Measurements from ENCODE around the gene MACROD2.
A peak's percentile ranks its signal among the peaks of the same experiment; 100 is the strongest.

MACROD2 gene

DNA sequence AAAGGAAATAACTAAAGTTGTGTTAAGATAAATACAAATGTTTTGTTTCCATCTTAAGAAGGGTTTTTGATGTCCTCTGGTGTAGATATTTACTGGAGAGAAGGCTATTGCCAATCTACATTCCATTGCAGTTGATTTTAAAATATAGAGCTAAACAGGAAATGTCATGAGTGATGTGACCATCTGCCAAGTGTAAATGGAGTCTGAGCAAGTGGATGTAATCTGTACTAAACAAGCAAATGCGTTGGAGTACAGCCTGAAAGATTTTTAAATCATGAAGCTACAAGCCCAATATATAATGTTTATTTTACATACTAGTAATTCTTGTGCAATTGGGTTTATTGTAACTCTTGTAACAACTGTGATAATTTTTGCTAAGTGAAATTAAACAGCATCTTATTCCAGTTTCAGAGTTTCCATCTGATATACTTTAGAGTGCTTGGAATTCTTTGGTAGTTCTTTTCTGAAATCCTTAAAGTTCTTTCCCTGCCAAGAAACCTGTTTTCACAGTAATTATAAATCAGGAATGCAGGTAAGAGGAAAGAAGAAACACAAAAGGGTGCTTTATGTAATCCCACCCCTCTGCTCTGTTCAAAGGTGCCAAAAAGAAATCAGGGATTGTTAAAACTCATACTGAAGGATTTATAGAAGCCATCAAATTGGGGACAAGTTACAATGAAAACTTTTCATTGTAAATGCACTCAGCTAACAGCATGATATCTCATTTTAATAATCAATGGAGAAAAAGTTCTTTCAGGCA lies 389.3 kb downstream of the MACROD2 start:
- Histone ChIP-seq H3K9me3 (replicated peaks; ENCODE audit: low read length) (peaks cover 4% of the 10 kb centered on the region), H3K4me1 (ENCODE audit: control insufficient read depth, insufficient read depth, low read length) (peaks cover 13% of the 10 kb centered on the region), H3K4me2 (ENCODE audit: low read length) (peak overlapping the region; percentile 3), H3K36me3 (ENCODE audit: insufficient read depth, low read length) (no peaks in the 10 kb centered on the region), H3K9ac (ENCODE audit: low read depth, low read length) (no peak overlapping the region), H3K27me3 (ENCODE audit: control insufficient read depth, insufficient read depth, low read length) (no peaks in the 10 kb centered on the region), H3K4me3 (ENCODE audit: low read length) (no peak overlapping the region)

DNA sequence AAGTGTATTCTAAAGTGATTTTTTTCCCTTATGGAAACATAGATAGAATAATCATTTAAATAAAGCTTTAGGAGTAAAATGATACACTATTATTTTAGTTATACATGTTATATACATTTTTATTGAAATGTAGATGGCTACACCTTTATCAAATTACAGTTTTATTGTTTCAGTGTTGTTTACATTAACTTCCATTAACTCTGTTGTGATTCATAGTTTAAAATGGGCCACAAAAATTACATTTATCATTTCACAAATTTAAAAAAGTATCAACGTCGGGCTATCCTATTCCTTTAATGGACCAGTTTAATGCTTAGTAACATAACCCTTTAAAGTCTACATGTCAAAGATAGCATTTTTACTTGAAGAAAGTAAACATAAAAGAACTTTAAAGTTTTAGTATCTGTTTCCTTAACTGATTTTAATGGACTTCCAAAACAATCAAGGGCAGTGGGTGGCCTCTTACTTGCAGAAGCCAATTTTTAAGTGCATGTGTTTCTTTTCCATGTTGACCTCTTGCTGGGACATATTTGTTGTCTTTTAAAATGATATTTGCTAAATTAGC lies 389.9 kb downstream of the MACROD2 start:
- H3K4me3 ChIP-seq (ENCODE audit: low read length), result no peak overlapping the region
- no peak overlapping the region for H3K9ac ChIP-seq (ENCODE audit: low read depth, low read length)
- no peak overlapping the region for H3K4me2 ChIP-seq (ENCODE audit: low read length)
- peaks cover 13% of the 10 kb centered on the region for H3K4me1 ChIP-seq (ENCODE audit: control insufficient read depth, insufficient read depth, low read length)
- peaks cover 4% of the 10 kb centered on the region for H3K9me3 ChIP-seq (replicated peaks; ENCODE audit: low read length)
- no peaks in the 10 kb centered on the region for H3K27me3 ChIP-seq (ENCODE audit: control insufficient read depth, insufficient read depth, low read length)
- H3K36me3 ChIP-seq (ENCODE audit: insufficient read depth, low read length), result no peaks in the 10 kb centered on the region

DNA sequence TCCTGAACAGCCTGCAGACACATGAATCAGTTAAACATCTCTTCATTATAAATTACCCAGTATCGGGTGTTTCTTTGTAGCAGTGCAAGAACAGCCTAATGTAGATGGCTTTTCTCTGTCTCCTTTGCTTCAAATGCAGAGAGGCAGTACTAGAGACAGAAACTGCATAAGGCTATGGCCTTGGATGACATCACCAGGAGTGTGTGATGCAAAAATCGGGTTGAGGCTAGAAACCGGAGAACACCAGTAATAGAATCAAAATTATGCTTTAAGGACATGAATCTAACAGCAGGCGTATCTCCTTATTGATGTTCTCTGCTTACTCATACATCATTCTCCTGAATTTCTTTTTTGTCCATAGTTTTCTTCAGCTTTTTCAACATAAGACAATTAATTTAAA lies 391.4 kb downstream of the MACROD2 start:
- Histone ChIP-seq H3K36me3 (ENCODE audit: insufficient read depth, low read length) (no peaks in the 10 kb centered on the region), H3K9me3 (replicated peaks; ENCODE audit: low read length) (peaks cover 4% of the 10 kb centered on the region), H3K4me2 (ENCODE audit: low read length) (no peak overlapping the region), H3K4me3 (ENCODE audit: low read length) (no peak overlapping the region), H3K9ac (ENCODE audit: low read depth, low read length) (no peak overlapping the region), H3K4me1 (ENCODE audit: control insufficient read depth, insufficient read depth, low read length) (peaks cover 13% of the 10 kb centered on the region), H3K27me3 (ENCODE audit: control insufficient read depth, insufficient read depth, low read length) (no peaks in the 10 kb centered on the region)

DNA sequence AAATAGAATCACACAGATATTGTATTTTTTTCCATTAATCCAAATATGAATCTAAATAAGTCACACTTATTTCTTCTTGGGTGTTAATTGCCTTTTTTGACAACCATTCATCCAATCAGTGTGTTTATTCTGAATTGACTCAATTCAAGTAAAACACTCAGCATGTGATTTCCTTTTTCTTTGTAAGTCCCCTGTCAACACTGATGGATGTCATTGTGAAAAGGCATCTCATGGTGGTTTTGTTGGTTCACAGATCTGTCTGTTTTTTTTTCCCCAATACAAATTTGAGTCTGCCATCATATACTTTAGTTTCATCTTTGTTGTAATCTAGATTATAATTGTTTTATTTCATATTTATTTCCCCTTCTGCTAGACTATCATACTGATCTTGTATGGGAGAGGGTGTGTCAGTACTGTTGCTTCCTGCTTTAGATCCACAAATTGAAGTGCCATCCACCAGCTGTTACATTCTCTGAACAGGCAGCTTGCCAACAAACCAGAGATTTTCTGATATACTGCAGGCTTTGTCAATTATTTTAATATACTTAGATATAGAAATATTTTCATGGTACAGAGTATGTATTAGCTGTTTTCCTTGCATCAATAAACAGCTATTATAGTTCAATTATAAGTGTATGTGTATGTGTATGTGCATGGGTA lies 406.3 kb downstream of the MACROD2 start:
- H3K4me2 ChIP-seq (ENCODE audit: low read length), result no peak overlapping the region
- H3K9me3 ChIP-seq (replicated peaks; ENCODE audit: low read length), result no peaks in the 10 kb centered on the region
- H3K36me3 ChIP-seq (ENCODE audit: insufficient read depth, low read length), result no peaks in the 10 kb centered on the region
- H3K4me1 ChIP-seq (ENCODE audit: control insufficient read depth, insufficient read depth, low read length), result peaks cover 6% of the 10 kb centered on the region
- H3K27me3 ChIP-seq (ENCODE audit: control insufficient read depth, insufficient read depth, low read length), result no peaks in the 10 kb centered on the region
- no peak overlapping the region for H3K9ac ChIP-seq (ENCODE audit: low read depth, low read length)
- no peak overlapping the region for H3K4me3 ChIP-seq (ENCODE audit: low read length)

DNA sequence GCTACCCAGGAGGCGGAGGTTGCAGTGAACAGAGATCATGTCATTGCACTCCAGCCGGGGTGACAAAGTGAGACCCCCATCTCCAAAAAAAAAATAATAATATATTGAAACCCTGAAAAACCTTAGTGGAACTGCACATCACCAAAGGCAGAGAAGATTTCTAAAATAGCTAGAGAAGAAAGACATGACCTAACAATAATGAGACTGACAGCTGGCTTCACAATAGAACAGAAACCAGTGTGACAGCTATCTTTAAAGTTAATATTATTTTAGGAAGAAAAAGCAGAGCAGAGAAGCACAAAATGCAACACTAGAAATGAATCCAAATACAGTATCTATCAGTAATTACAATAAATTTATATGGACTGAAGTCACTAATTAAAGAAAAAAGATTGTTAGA lies 409.2 kb downstream of the MACROD2 start:
- Histone ChIP-seq H3K36me3 (ENCODE audit: insufficient read depth, low read length) (no peaks in the 10 kb centered on the region), H3K4me3 (ENCODE audit: low read length) (no peak overlapping the region), H3K9me3 (replicated peaks; ENCODE audit: low read length) (no peaks in the 10 kb centered on the region), H3K4me2 (ENCODE audit: low read length) (no peak overlapping the region), H3K9ac (ENCODE audit: low read depth, low read length) (no peak overlapping the region), H3K4me1 (ENCODE audit: control insufficient read depth, insufficient read depth, low read length) (peaks cover 15% of the 10 kb centered on the region), H3K27me3 (ENCODE audit: control insufficient read depth, insufficient read depth, low read length) (no peaks in the 10 kb centered on the region)

DNA sequence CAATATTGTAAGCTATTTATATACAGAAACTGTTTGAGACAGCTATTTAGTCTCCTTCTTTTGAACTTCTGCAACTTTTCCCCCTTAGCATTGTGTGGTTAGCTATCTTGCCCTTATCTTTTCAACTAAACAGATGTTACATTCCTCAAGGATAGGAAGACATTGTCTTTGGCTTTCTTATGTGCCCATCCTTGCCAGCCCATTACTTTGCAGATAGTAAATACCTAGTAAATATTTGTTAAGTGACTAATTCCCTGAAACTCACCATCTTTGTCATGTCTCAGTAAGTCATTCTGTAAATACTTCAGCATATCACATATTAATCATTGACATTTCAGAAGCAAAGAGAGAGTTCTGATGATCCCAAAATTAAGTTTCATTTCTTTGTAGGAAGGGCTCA lies 411.2 kb downstream of the MACROD2 start:
- peaks cover 15% of the 10 kb centered on the region for H3K4me1 ChIP-seq (ENCODE audit: control insufficient read depth, insufficient read depth, low read length)
- H3K4me3 ChIP-seq (ENCODE audit: low read length), result no peak overlapping the region
- H3K9ac ChIP-seq (ENCODE audit: low read depth, low read length), result no peak overlapping the region
- H3K27me3 ChIP-seq (ENCODE audit: control insufficient read depth, insufficient read depth, low read length), result no peaks in the 10 kb centered on the region
- H3K9me3 ChIP-seq (replicated peaks; ENCODE audit: low read length), result no peaks in the 10 kb centered on the region
- H3K4me2 ChIP-seq (ENCODE audit: low read length), result peak overlapping the region; percentile 32
- H3K36me3 ChIP-seq (ENCODE audit: insufficient read depth, low read length), result no peaks in the 10 kb centered on the region

DNA sequence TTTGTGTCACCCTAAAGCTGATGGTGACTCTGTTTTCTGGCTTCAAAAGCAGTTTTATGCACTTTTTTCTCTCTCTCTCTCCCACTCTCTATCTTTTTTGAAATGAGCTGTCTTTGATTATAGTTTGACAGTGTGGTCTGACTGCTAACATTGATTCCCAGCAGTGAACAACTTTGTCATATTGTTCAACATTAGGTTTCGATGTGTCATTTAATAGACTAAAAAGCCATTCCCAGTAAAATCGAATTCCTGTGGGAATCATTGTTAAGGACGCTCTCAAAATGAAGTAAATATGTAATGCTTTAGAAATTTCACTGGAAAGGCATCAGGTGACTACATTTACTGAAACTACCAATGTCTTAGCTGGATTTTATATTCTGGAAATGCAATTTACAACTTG lies 412.0 kb downstream of the MACROD2 start:
- no peaks in the 10 kb centered on the region for H3K27me3 ChIP-seq (ENCODE audit: control insufficient read depth, insufficient read depth, low read length)
- no peak overlapping the region for H3K9ac ChIP-seq (ENCODE audit: low read depth, low read length)
- H3K4me3 ChIP-seq (ENCODE audit: low read length), result no peak overlapping the region
- no peaks in the 10 kb centered on the region for H3K36me3 ChIP-seq (ENCODE audit: insufficient read depth, low read length)
- peaks cover 15% of the 10 kb centered on the region for H3K4me1 ChIP-seq (ENCODE audit: control insufficient read depth, insufficient read depth, low read length)
- H3K9me3 ChIP-seq (replicated peaks; ENCODE audit: low read length), result no peaks in the 10 kb centered on the region
- peak overlapping the region; percentile 32 for H3K4me2 ChIP-seq (ENCODE audit: low read length)

DNA sequence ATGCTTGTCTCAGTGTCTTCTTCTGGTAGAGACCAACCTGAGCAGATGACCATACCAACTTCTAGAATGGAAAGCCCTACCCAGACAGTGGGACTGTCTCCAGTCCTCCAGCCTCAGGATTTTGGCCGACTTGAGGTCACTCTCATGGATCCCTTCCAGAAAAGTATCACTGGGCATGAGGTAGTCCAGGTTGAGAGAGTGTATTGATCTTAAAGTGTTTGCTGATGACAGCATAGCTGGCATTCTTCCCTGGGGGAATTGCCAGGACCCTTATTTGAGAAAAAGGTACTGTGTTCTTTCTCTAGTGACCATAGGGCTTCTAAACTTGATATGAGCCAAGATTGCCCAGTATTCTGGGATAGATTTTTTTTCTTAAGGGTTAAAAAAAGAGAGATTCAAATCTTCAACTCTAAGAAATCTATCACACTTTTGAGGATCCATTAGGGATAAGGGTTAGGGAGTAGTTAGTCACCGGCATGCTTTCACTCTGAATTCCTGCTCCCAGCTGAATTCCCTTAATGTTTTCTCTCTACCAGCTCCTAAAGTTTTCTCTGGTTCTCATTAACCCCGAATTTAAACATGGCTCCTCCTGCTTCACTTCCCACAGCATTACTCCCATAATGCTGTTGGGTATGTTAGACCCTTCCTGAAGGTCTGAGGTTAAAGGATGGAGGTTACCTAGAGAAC lies 415.7 kb downstream of the MACROD2 start:
- Histone ChIP-seq H3K27me3 (ENCODE audit: control insufficient read depth, insufficient read depth, low read length) (no peaks in the 10 kb centered on the region), H3K9me3 (replicated peaks; ENCODE audit: low read length) (no peaks in the 10 kb centered on the region), H3K4me3 (ENCODE audit: low read length) (no peak overlapping the region), H3K4me2 (ENCODE audit: low read length) (no peak overlapping the region), H3K36me3 (ENCODE audit: insufficient read depth, low read length) (no peaks in the 10 kb centered on the region), H3K4me1 (ENCODE audit: control insufficient read depth, insufficient read depth, low read length) (peaks cover 15% of the 10 kb centered on the region), H3K9ac (ENCODE audit: low read depth, low read length) (no peak overlapping the region)

DNA sequence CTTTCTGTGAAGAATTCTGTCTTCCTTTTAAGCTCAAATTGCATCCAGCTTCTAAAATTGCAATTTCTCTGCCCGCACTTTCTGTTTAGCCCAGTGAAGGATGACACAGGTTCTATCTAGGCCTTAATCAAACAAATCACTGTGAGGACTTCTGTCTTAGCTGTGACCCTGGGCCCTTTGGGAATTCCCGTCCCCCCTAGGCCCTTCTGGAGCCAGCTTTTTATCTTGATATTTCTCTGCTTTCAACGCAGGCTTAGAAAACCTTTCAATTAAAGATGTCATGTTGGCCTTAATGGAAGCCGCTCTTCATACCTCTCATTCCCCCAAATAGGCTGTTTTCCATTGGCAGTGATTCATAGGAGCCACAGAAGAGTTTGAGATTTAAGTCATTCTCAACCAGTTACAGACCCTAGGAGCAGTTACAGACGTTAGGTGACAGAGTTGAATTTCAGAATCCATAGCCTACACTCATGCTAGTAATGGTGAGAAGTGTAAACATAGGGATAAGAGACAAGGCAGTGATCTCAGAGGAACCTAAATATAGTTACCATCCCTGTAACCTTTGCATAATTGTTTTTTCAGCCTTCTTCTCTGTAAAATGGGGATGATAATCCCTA lies 416.9 kb downstream of the MACROD2 start:
- Histone ChIP-seq H3K4me1 (ENCODE audit: control insufficient read depth, insufficient read depth, low read length) (peaks cover 4% of the 10 kb centered on the region), H3K4me2 (ENCODE audit: low read length) (no peak overlapping the region), H3K27me3 (ENCODE audit: control insufficient read depth, insufficient read depth, low read length) (no peaks in the 10 kb centered on the region), H3K36me3 (ENCODE audit: insufficient read depth, low read length) (no peaks in the 10 kb centered on the region), H3K9me3 (replicated peaks; ENCODE audit: low read length) (no peaks in the 10 kb centered on the region), H3K4me3 (ENCODE audit: low read length) (no peak overlapping the region), H3K9ac (ENCODE audit: low read depth, low read length) (no peak overlapping the region)

DNA sequence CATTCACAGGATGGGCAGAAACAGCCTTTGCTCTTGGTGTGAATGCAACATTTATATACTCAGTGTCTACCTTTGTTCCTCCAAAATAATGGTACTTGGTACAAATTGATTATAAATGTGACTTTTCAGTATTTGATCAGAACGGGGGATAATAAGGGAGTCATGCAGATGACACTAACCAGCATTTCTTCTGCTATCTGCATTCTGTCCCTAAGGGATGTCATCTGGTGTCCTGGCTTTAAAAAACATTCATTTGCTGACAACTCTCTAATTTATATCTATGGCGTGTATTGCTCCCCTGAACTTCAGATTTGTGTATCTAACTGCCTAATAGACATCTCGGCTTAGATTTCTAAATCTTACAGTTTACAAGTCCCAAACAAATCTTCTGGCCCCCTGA lies 418.5 kb downstream of the MACROD2 start:
- Histone ChIP-seq H3K27me3 (ENCODE audit: control insufficient read depth, insufficient read depth, low read length) (no peaks in the 10 kb centered on the region), H3K9ac (ENCODE audit: low read depth, low read length) (no peak overlapping the region), H3K4me1 (ENCODE audit: control insufficient read depth, insufficient read depth, low read length) (no peaks in the 10 kb centered on the region), H3K36me3 (ENCODE audit: insufficient read depth, low read length) (no peaks in the 10 kb centered on the region), H3K4me3 (ENCODE audit: low read length) (no peak overlapping the region), H3K9me3 (replicated peaks; ENCODE audit: low read length) (no peaks in the 10 kb centered on the region), H3K4me2 (ENCODE audit: low read length) (no peak overlapping the region)

DNA sequence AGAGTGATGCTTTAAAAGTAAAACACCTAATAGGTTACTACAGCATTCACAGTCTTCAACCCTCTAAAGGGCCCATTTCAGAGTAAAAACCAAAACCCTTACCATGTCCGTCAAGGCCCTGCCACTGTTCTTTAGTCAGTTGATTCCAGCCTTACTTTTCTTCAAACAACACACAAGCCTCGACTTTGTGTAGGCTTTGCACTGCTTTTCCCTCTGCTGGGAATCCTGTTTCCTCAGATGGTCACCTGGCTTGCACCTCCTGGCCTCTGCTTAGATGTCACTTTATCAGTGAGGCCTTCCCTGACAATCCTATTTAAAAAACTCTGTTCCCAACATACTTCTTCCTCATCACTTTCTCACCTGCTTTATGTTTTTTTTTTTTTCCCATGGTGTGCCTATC lies 419.2 kb downstream of the MACROD2 start:
- Histone ChIP-seq H3K9ac (ENCODE audit: low read depth, low read length) (no peak overlapping the region), H3K4me1 (ENCODE audit: control insufficient read depth, insufficient read depth, low read length) (no peaks in the 10 kb centered on the region), H3K4me3 (ENCODE audit: low read length) (no peak overlapping the region), H3K36me3 (ENCODE audit: insufficient read depth, low read length) (no peaks in the 10 kb centered on the region), H3K27me3 (ENCODE audit: control insufficient read depth, insufficient read depth, low read length) (no peaks in the 10 kb centered on the region), H3K9me3 (replicated peaks; ENCODE audit: low read length) (no peaks in the 10 kb centered on the region), H3K4me2 (ENCODE audit: low read length) (no peak overlapping the region)

Measured in skeletal muscle satellite cell (primary cell).